ENCODE data around the gene EIF2B4. TPM values are rescaled to one million over a fixed set of nuclear protein-coding genes. Genes with fewer than 3 reads are reported as not detected.

The EIF2B4 gene
- total and polyA plus RNA-seq, 2 of the 13 experiments (the other 11 are each of a cell fraction or from before 2014, with no cell fraction given): 91.5 to 96.4 TPM

GRCh38 chr2:27356382-27357181 is 13.6 kb downstream of the EIF2B4 start, which contains the start of gene GTF3C2 (continued):
- no peak; the same call in 1 of the 2 replicates for TF ChIP-seq CREB3 (CRISPR knock-in tag; IDR thresholded peaks at IDR 0.05)
- TF ChIP-seq ZNF710 (CRISPR knock-in tag; IDR thresholded peaks at IDR 0.05; ENCODE audit: borderline replicate concordance): no peak; the same call in 1 of the 2 replicates
- TF ChIP-seq ARID3A (IDR thresholded peaks at IDR 0.05; ENCODE audit: low read depth, low read length): no peak
- no peak for TF ChIP-seq ZNF460 (CRISPR knock-in tag; IDR thresholded peaks at IDR 0.05; ENCODE audit: borderline replicate concordance)
- no peak; the same call in 1 of the 2 replicates for TF ChIP-seq ZNF224 (CRISPR knock-in tag; IDR thresholded peaks at IDR 0.05)
- peak; percentile 73; the same call in 1 of the 2 replicates for TF ChIP-seq ZBED4 (CRISPR knock-in tag; IDR thresholded peaks at IDR 0.05; ENCODE audit: borderline replicate concordance)
- TF ChIP-seq HHEX (CRISPR knock-in tag; IDR thresholded peaks at IDR 0.05): peak; percentile 38; the same call in 1 of the 2 replicates
- peak; percentile 76; the same call in 1 of the 2 replicates for TF ChIP-seq ZNF468 (CRISPR knock-in tag; IDR thresholded peaks at IDR 0.05)
- 0 out of 2 replicates have a peak, but pooled peaks have one; percentile 19 for TF ChIP-seq ZBTB42 (CRISPR knock-in tag; IDR thresholded peaks at IDR 0.05)
- no peak for TF ChIP-seq CCAR2 (optimal IDR thresholded peaks at IDR 0.05; ENCODE audit: low read depth, low read length)
- no peak for TF ChIP-seq EHMT2 (IDR thresholded peaks at IDR 0.05; ENCODE audit: borderline replicate concordance, low read depth, low read length)
- TF ChIP-seq BCL6 (CRISPR knock-in tag; IDR thresholded peaks at IDR 0.05): no peak; the same call in none of the 2 replicates
- no peak; the same call in 1 of the 2 replicates for TF ChIP-seq CHD4 (IDR thresholded peaks at IDR 0.05; ENCODE audit: borderline replicate concordance, low read length)
- no peak for TF ChIP-seq HOXA9 (CRISPR knock-in tag; IDR thresholded peaks at IDR 0.05; ENCODE audit: borderline replicate concordance)
- TF ChIP-seq ISL2 (CRISPR knock-in tag; IDR thresholded peaks at IDR 0.05): peak; percentile 67
- no peak for TF ChIP-seq MBNL3 (CRISPR knock-in tag; conservative IDR thresholded peaks at IDR 0.05)
- no peak for TF ChIP-seq HDAC6 (IDR thresholded peaks at IDR 0.05; ENCODE audit: low read depth, low read length)
- TF ChIP-seq GTF2F1 (IDR thresholded peaks at IDR 0.05; ENCODE audit: low read length): 0 out of 2 replicates have a peak, but pooled peaks have one; percentile 53
- no peak for TF ChIP-seq CBX1 (IDR thresholded peaks at IDR 0.05; ENCODE audit: low read depth)
- TF ChIP-seq ZNF766 (CRISPR knock-in tag; IDR thresholded peaks at IDR 0.05; ENCODE audit: borderline replicate concordance): peak; percentile 80; the same call in 1 of the 2 replicates
- TF ChIP-seq ELF3 (CRISPR knock-in tag; IDR thresholded peaks at IDR 0.05): peak; percentile 51
